Globus pallidus (tissue), 1 donor: ENCODE data around the gene CCDC32.

ENCODE experiments used
- DNase-seq: peaks from one replicate; pipeline ENCODE4 v3.0.0-alpha.2; 2015; ENCODE audit warnings: low spot score

CCDC32 gene

GRCh38 chr15:40565333-40566238 lies 744 bp upstream of the CCDC32 start:
- DNase-seq = no peak

- DNase-seq = no peak
Measured at GRCh38 chr15:40563426-40563825, 1.4 kb downstream of the CCDC32 start.

- DNase-seq = no peak
Measured at GRCh38 chr15:40562691-40563090, 2.2 kb downstream of the CCDC32 start.

GRCh38 chr15:40558952-40559742 lies 5.7 kb downstream of the CCDC32 start:
- no peak for DNase-seq

- no peak for DNase-seq
Measured at GRCh38 chr15:40555876-40556275, 9.0 kb downstream of the CCDC32 start.

- no peak for DNase-seq
Measured at GRCh38 chr15:40554161-40554525, 10.7 kb downstream of the CCDC32 start.

GRCh38 chr15:40550341-40551037 lies 14.4 kb downstream of the CCDC32 start:
- peak; percentile 29 for DNase-seq

GRCh38 chr15:40549894-40550293 lies 14.9 kb downstream of the CCDC32 start:
- no peak for DNase-seq

- no peak for DNase-seq
Measured at GRCh38 chr15:40548610-40549009, 16.2 kb downstream of the CCDC32 start.

GRCh38 chr15:40545457-40545856 lies 19.4 kb downstream of the CCDC32 start:
- no peak for DNase-seq

- no peak for DNase-seq
Measured at GRCh38 chr15:40543631-40544294, 21.1 kb downstream of the CCDC32 start.

GRCh38 chr15:40543082-40543481 lies 21.8 kb downstream of the CCDC32 start:
- no peak for DNase-seq

GRCh38 chr15:40538976-40539375 lies 25.9 kb downstream of the CCDC32 start:
- DNase-seq = no peak

GRCh38 chr15:40536501-40536900 lies 28.3 kb downstream of the CCDC32 start:
- DNase-seq = no peak

- no peak for DNase-seq
Measured at GRCh38 chr15:40534371-40534770, 30.5 kb downstream of the CCDC32 start.

- DNase-seq = no peak
Measured at GRCh38 chr15:40533763-40534364, 31.0 kb downstream of the CCDC32 start.

GRCh38 chr15:40528801-40529200 lies 36.0 kb downstream of the CCDC32 start:
- no peak for DNase-seq

GRCh38 chr15:40525855-40526254 lies 39.0 kb downstream of the CCDC32 start:
- DNase-seq = no peak

- DNase-seq = no peak
Measured at GRCh38 chr15:40523611-40524010, 41.2 kb downstream of the CCDC32 start.

- no peak for DNase-seq
Measured at GRCh38 chr15:40516322-40516721, 48.5 kb downstream of the CCDC32 start.

GRCh38 chr15:40513609-40514008 lies 51.2 kb downstream of the CCDC32 start:
- no peak for DNase-seq

GRCh38 chr15:40512440-40512839 lies 52.4 kb downstream of the CCDC32 start:
- DNase-seq = no peak
